Upper lobe of left lung (tissue), 6 donors: ENCODE results near the gene CDKN3. TPM values are rescaled to one million over a fixed set of nuclear protein-coding genes. Genes with fewer than 3 reads are reported as not detected.

Source experiments
- ATAC-seq, 2 donors: fragments of 200-7000 bp; cut with Tn5 transposase; one replicate each; pipeline ENCODE4 v1.9.1; 2022; ENCODE audit warnings: mild to moderate bottlenecking in 2 of 2, moderate library complexity in 2 of 2; ENCODE audit not compliant: low FRiP score in 2 of 2
- DNase-seq, 2 donors: peaks; one replicate each; pipeline ENCODE4 v3.0.0-alpha.2; 2019 to 2020
- H3K27ac ChIP-seq, 4 donors: fragments of 200-600 bp; sonication (generic); one replicate each; pipeline ENCODE4 v1.5.1; 2016 to 2019
- H3K27me3 ChIP-seq, 4 donors: fragments of 200-600 bp; sonication (generic); one replicate each; pipeline ENCODE4 v1.5.1; 2017 to 2019
- H3K36me3 ChIP-seq, 4 donors: fragments of 200-600 bp; sonication (generic); one replicate each; pipeline ENCODE4 v1.5.1; 2016 to 2019
- H3K4me1 ChIP-seq, 4 donors: fragments of 200-600 bp; sonication (generic); one replicate each; pipeline ENCODE4 v1.5.1; 2018 to 2019
- H3K4me3 ChIP-seq, 4 donors: fragments of 200-600 bp; sonication (generic); one replicate each; pipeline ENCODE4 v1.5.1; 2017 to 2019; ENCODE audit warnings: mild to moderate bottlenecking in 2 of 4, moderate library complexity in 1 of 4
- H3K9me3 ChIP-seq, 4 donors: fragments of 200-600 bp; sonication (generic); one replicate each; pipeline ENCODE4 v1.5.1; 2018 to 2019
- CTCF ChIP-seq, 6 experiments: fragments of 450-650 bp in 4 of 6; fragments of 200-600 bp in 2 of 6; sonication (generic) in 2 of 6; IDR thresholded peaks; one replicate each; pipeline ENCODE4 v1.5.1; 2016 to 2019; ENCODE audit warnings: antibody characterized with exemption in 6 of 6
- EP300 ChIP-seq, 4 donors: sonication (generic); formaldehyde crosslinking; IDR thresholded peaks; one replicate each; pipeline ENCODE4 v1.5.1; 2017; ENCODE audit warnings: antibody characterized with exemption in 4 of 4, control low read depth in 2 of 4
- POLR2A ChIP-seq, 4 donors: fragments of 450-650 bp; IDR thresholded peaks; one replicate each; pipeline ENCODE4 v1.5.1; 2016 to 2017; ENCODE audit warnings: antibody characterized with exemption in 4 of 4, mild to moderate bottlenecking in 2 of 4
- POLR2AphosphoS5 ChIP-seq, 2 donors: sonication (generic); formaldehyde crosslinking; IDR thresholded peaks; one replicate each; pipeline ENCODE4 v1.5.1; 2017; ENCODE audit warnings: antibody characterized with exemption in 2 of 2
- WGBS, 2 donors: methylation state at CpG; one replicate each; pipeline ENCODE4 v1.1.5; 2017 to 2018; 5-methylcytosine and 5-hydroxymethylcytosine counted together
- total RNA-seq, 6 donors: library from RNA; depleted of rRNA in 4 of 6; stranded (reverse); fragments of >200 nt in 4 of 6; gene quantifications; one replicate each; pipeline versions ENCODE4 v1.1.0 to v1.2.1, GENCODE V29; 2016 to 2021
- donor health status: DM: no; HTN: no; CAD: no; lungs with moderate emphysema.
- donor health status: DM: no; HTN: yes; CAD: no; lungs with severe emphysema.

Gene CDKN3
- total RNA-seq, 6 donors from 2014 or later, result 1.7 to 3.6 (median 3.1) TPM; not detected in 2

DNA sequence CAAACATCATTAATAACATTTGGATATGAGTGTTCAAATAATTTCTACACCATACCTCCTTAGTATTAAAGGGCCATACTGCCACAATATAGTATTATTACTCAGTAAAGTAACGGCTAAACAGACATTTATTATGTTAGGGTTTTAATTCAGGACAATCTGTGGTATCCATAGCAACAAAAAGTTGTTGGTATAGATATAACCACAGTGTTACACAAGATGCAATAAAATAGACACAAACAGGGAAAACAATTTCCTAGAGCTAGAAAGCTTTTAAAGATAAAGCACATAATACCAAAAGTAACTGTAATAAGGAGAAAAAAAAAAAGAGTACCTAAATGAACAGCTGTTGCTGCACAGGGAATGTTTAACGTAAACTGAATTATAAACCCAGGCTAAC is 28.3 kb downstream of the CDKN3 start:
- no peak for DNase-seq
- WGBS, 2 donors, result 86 to 91% methylated on average over 2 of the region's 2 CpGs
- Histone ChIP-seq H3K4me3 (no peak overlapping the region), H3K27ac (no peak overlapping the region), H3K9me3 (no peaks in the 10 kb centered on the region), H3K36me3 (peaks cover 4 to 60% (median 21%) of the 10 kb centered on the region in 4 donors), H3K4me1 (no peaks in the 10 kb centered on the region), H3K27me3 (no peaks in the 10 kb centered on the region)
- TF ChIP-seq POLR2A (IDR thresholded peaks at IDR 0.05) (no peak), POLR2AphosphoS5 (IDR thresholded peaks at IDR 0.05) (no peak), EP300 (IDR thresholded peaks at IDR 0.05) (no peak), CTCF (IDR thresholded peaks at IDR 0.05) (no peak)
- no peak for ATAC-seq

- Histone ChIP-seq H3K4me1 (no peaks in the 10 kb centered on the region), H3K27ac (peak overlapping the region in 1 of 4 donors; percentile 34), H3K9me3 (no peaks in the 10 kb centered on the region), H3K27me3 (no peaks in the 10 kb centered on the region), H3K4me3 (no peak overlapping the region), H3K36me3 (peaks cover 4 to 66% (median 24%) of the 10 kb centered on the region in 4 donors)
- DNase-seq (no peak), ATAC-seq (no peak)
- no peak for TF ChIP-seq EP300 (IDR thresholded peaks at IDR 0.05)
- no peak for TF ChIP-seq POLR2A (IDR thresholded peaks at IDR 0.05)
- no peak for TF ChIP-seq POLR2AphosphoS5 (IDR thresholded peaks at IDR 0.05)
- TF ChIP-seq CTCF (IDR thresholded peaks at IDR 0.05), result no peak
- WGBS, 2 donors, result 76 to 88% methylated on average over 3 of the region's 3 CpGs
Measured at GRCh38 chr14:54425537-54426274, 28.9 kb downstream of the CDKN3 start.

GRCh38 chr14:54427871-54428270 is 31.1 kb downstream of the CDKN3 start:
- no peak for TF ChIP-seq CTCF (IDR thresholded peaks at IDR 0.05)
- no peak for TF ChIP-seq POLR2AphosphoS5 (IDR thresholded peaks at IDR 0.05)
- TF ChIP-seq POLR2A (IDR thresholded peaks at IDR 0.05), result no peak
- no peak for TF ChIP-seq EP300 (IDR thresholded peaks at IDR 0.05)
- 86 to 87% methylated on average over 3 of the region's 3 CpGs for WGBS, 2 donors
- Histone ChIP-seq H3K27ac (no peak overlapping the region), H3K4me1 (no peaks in the 10 kb centered on the region), H3K4me3 (no peak overlapping the region), H3K27me3 (no peaks in the 10 kb centered on the region), H3K9me3 (no peaks in the 10 kb centered on the region), H3K36me3 (peaks cover 4 to 72% (median 24%) of the 10 kb centered on the region in 4 donors)
- DNase-seq (no peak), ATAC-seq (no peak)

DNA sequence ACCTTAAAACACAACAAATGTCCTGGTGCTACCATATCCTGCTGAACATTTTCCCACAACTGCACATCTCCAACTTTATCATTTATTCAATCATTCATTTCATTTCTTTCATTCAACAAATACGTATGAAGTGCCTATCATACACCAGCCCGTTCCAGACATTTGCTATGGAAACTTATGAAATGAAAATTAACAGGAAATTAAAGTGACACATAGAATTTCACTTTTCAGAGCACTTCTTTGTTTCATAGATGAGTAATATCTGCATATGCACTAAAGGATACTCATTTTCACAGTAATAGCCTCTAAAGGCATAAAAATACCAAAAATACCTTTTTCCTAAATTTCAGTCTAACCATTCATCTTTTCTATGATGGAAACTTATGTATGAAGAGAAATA is 31.7 kb downstream of the CDKN3 start:
- Histone ChIP-seq H3K4me3 (no peak overlapping the region), H3K4me1 (peaks cover 0 to 4% (median under 1%) of the 10 kb centered on the region in 4 donors), H3K36me3 (peaks cover 4 to 67% (median 24%) of the 10 kb centered on the region in 4 donors), H3K27ac (no peak overlapping the region), H3K9me3 (no peaks in the 10 kb centered on the region), H3K27me3 (no peaks in the 10 kb centered on the region)
- TF ChIP-seq POLR2A (IDR thresholded peaks at IDR 0.05) (no peak), POLR2AphosphoS5 (IDR thresholded peaks at IDR 0.05) (no peak), CTCF (IDR thresholded peaks at IDR 0.05) (no peak), EP300 (IDR thresholded peaks at IDR 0.05) (no peak)
- WGBS, 2 donors, result 94 to 95% methylated on average over 2 of the region's 2 CpGs
- ATAC-seq (no peak), DNase-seq (no peak)
